ENCODE measurements around the gene MINDY4B.

- TF ChIP-seq CTCF (conservative IDR thresholded peaks at IDR 0.05; ENCODE audit: low read depth, low read length) (no peak), EZH2 (IDR thresholded peaks at IDR 0.05; ENCODE audit: borderline replicate concordance, low read depth, low read length, poor library complexity, severe bottlenecking) (no peak)
Measured at GRCh38 chr3:150885535-150885934, 19.7 kb downstream of the MINDY4B start.
